ENCODE data around the gene RPS25. TPM values are rescaled to one million over a fixed set of nuclear protein-coding genes. Genes with fewer than 3 reads are reported as not detected.

RPS25 gene
- total and polyA plus RNA-seq, 9 of the 15 experiments (the other 6 are each of a cell fraction or from before 2014, with no cell fraction given), result 1,553 to 5,486 (median 2,471) TPM

DNA sequence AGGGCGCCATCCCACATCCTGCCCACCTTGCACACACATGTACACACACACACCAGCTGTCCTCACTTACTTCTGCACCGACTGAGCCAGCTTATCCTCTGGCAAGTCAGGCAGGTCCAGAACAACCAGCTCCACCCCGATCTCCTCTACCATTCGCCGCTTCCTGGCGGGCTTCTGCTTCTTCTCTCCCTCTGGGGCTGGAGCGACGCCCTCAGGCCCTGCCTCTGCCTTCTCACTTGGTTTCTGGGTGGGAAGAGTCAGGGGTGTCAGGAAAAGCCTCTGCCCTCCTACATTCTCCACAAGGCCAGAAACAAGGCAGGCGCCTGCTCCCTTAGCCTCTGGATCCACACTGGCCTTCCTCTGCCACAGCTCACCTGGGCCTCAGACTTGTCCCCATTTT lies 30.5 kb upstream of the RPS25 start:
- CTCF ChIA-PET (ENCODE audit: low intra/inter-chr PET ratio), result no interaction called here
- intact Hi-C loops (cut with micrococcal nuclease) (no loop called here), in situ Hi-C loops (cut with MboI) (no loop called here)
- Histone ChIP-seq H3K4me3 (no peak overlapping the region), H3K9me3 (replicated peaks; ENCODE audit: control insufficient read depth, insufficient read depth, low read depth, low read length) (no peaks in the 10 kb centered on the region), H3K27ac (ENCODE audit: extremely low read depth, low read depth, low read length) (no peak overlapping the region), H3K79me2 (ENCODE audit: control insufficient read depth, insufficient read depth, low read length) (no peaks in the 10 kb centered on the region), H3K36me3 (ENCODE audit: control insufficient read depth, insufficient read depth, low read length) (peaks cover 93% of the 10 kb centered on the region), H2AFZ (ENCODE audit: low read depth, low read length) (no peak overlapping the region), H4K20me1 (replicated peaks; ENCODE audit: control insufficient read depth, insufficient read depth, low read length) (no peaks in the 10 kb centered on the region), H3K27me3 (ENCODE audit: control insufficient read depth in 2 of 2, insufficient read depth in 2 of 2, low read length in 2 of 2) (no peaks in the 10 kb centered on the region), H3K9me1 (ENCODE audit: control insufficient read depth, insufficient read depth, low read length) (peaks cover 3% of the 10 kb centered on the region), H3K9ac (ENCODE audit: insufficient read depth in 1 of 2, low read depth in 2 of 2, low read length in 2 of 2) (peak overlapping the region in 1 of 2 experiments; percentile 14; a peak in 1 of 4 replicates), H3K4me2 (ENCODE audit: insufficient read depth, low read length) (no peak overlapping the region), H3K4me1 (replicated peaks in 1 of 2; ENCODE audit: control insufficient read depth in 2 of 2, insufficient read depth in 2 of 2, low read length in 2 of 2) (no peaks in the 10 kb centered on the region)
- DNase-seq (ENCODE audit: extremely low read depth in 1 of 4, low spot score in 3 of 4) (peak in 2 of 4 experiments; percentile 8 to 10), FAIRE-seq (no peak), ATAC-seq (no peak)
- TSS peak; percentile 32 for BruUV-seq (replicated peaks)
- TF ChIP-seq RUNX1 (IDR thresholded peaks at IDR 0.05; ENCODE audit: low read depth) (no peak), RBFOX2 (IDR thresholded peaks at IDR 0.05; ENCODE audit: low read depth, low read length) (peak; percentile 65; the same call in 1 of the 2 replicates)
- WGBS (ENCODE audit: insufficient coverage, low coverage, missing lambda C conversion rate), result 88% methylated on average over 5 of the region's 9 CpGs
- POLR2A ChIA-PET, result interaction anchor here (0.7 to 9.3 kb wide), 8 partner anchors 6 to 46 kb away, joined by 3 to 132 read pairs (median 5); partner anchors contain the start of genes HMBS, HYOU1, RPS25 and TRAPPC4

DNA sequence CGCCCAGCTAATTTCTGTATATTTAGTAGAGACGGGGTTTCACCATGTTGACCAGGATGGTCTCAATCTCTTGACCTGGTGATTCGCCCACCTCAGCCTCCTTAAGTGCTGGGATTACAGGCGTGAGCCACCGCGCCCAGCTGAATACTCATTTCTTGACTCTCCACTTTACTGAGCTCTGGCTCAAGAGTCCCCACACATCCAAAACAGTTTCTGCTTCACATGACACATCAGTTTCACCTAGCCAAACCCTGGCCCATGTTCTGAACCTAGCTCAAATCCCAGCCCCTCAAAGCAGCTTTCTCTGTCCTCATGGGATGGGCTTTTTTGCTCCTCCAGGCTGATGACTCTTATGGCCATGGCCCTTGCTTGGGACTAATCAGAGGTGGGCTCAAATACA lies 29.1 kb upstream of the RPS25 start:
- H3K79me2 ChIP-seq (ENCODE audit: control insufficient read depth, insufficient read depth, low read length), result no peaks in the 10 kb centered on the region
- no TSS peak for BruUV-seq (replicated peaks)
- no peaks in the 10 kb centered on the region for H3K4me1 ChIP-seq (replicated peaks in 1 of 2; ENCODE audit: control insufficient read depth in 2 of 2, insufficient read depth in 2 of 2, low read length in 2 of 2)
- no peak overlapping the region for H3K27ac ChIP-seq (ENCODE audit: extremely low read depth, low read depth, low read length)
- H3K9ac ChIP-seq (ENCODE audit: insufficient read depth in 1 of 2, low read depth in 2 of 2, low read length in 2 of 2), result no peak overlapping the region
- 93% methylated on average over 6 of the region's 6 CpGs for whole genome bisulfite sequencing (ENCODE audit: insufficient coverage, low coverage, missing lambda C conversion rate)
- no peak for DNase-seq (ENCODE audit: extremely low read depth in 1 of 4, low spot score in 3 of 4)
- H3K9me3 ChIP-seq (replicated peaks; ENCODE audit: control insufficient read depth, insufficient read depth, low read depth, low read length), result no peaks in the 10 kb centered on the region
- no peak for ATAC-seq
- intact Hi-C loops (cut with micrococcal nuclease) (no loop called here), in situ Hi-C loops (cut with MboI) (no loop called here)
- no peak overlapping the region for H3K4me2 ChIP-seq (ENCODE audit: insufficient read depth, low read length)
- POLR2A ChIA-PET, result interaction anchor here (0.6 to 9.3 kb wide), 8 partner anchors 7 to 917 kb away, joined by 3 to 132 read pairs (median 3); partner anchors contain the start of genes HYOU1, RPS25, TRAPPC4 and VPS11
- no peaks in the 10 kb centered on the region for H3K27me3 ChIP-seq (ENCODE audit: control insufficient read depth in 2 of 2, insufficient read depth in 2 of 2, low read length in 2 of 2)
- H3K36me3 ChIP-seq (ENCODE audit: control insufficient read depth, insufficient read depth, low read length), result peaks cover 79% of the 10 kb centered on the region
- no peak for TF ChIP-seq SAFB2 (IDR thresholded peaks at IDR 0.05; ENCODE audit: borderline replicate concordance, low read depth, low read length, severe bottlenecking)
- no peak for TF ChIP-seq DACH1 (IDR thresholded peaks at IDR 0.05; ENCODE audit: partially characterized antibody)
- TF ChIP-seq MED1 (CRISPR knock-in tag; IDR thresholded peaks at IDR 0.05; ENCODE audit: borderline replicate concordance), result no peak
- TF ChIP-seq CBX1 (IDR thresholded peaks at IDR 0.05; ENCODE audit: low read depth), result no peak
- TF ChIP-seq ESRRA (IDR thresholded peaks at IDR 0.05; ENCODE audit: borderline replicate concordance, low read depth), result no peak
- no peak for TF ChIP-seq TARDBP (IDR thresholded peaks at IDR 0.05)
- TF ChIP-seq ETV1 (tag; conservative IDR thresholded peaks at IDR 0.05; ENCODE audit: low read depth), result no peak
- no peak for TF ChIP-seq ZNF436 (CRISPR knock-in tag; IDR thresholded peaks at IDR 0.05)
- no peak for TF ChIP-seq ZNF780A (CRISPR knock-in tag; IDR thresholded peaks at IDR 0.05)
- TF ChIP-seq TAF9B (IDR thresholded peaks at IDR 0.05; ENCODE audit: partially characterized antibody), result no peak
- TF ChIP-seq, protein P1, sequence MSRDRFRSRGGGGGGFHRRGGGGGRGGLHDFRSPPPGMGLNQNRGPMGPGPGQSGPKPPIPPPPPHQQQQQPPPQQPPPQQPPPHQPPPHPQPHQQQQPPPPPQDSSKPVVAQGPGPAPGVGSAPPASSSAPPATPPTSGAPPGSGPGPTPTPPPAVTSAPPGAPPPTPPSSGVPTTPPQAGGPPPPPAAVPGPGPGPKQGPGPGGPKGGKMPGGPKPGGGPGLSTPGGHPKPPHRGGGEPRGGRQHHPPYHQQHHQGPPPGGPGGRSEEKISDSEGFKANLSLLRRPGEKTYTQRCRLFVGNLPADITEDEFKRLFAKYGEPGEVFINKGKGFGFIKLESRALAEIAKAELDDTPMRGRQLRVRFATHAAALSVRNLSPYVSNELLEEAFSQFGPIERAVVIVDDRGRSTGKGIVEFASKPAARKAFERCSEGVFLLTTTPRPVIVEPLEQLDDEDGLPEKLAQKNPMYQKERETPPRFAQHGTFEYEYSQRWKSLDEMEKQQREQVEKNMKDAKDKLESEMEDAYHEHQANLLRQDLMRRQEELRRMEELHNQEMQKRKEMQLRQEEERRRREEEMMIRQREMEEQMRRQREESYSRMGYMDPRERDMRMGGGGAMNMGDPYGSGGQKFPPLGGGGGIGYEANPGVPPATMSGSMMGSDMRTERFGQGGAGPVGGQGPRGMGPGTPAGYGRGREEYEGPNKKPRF (IDR thresholded peaks at IDR 0.05; ENCODE audit: low read depth, low read length), result no peak
- no peak for FAIRE-seq
- no peak overlapping the region for H3K4me3 ChIP-seq
- H2AFZ ChIP-seq (ENCODE audit: low read depth, low read length), result no peak overlapping the region
- CTCF ChIA-PET (ENCODE audit: low intra/inter-chr PET ratio), result no interaction called here
- peaks cover 3% of the 10 kb centered on the region for H3K9me1 ChIP-seq (ENCODE audit: control insufficient read depth, insufficient read depth, low read length)
- H4K20me1 ChIP-seq (replicated peaks; ENCODE audit: control insufficient read depth, insufficient read depth, low read length), result no peaks in the 10 kb centered on the region

All from K562 (cell line).